ENCODE measurements around the gene NUDT14.

Gene NUDT14

DNA sequence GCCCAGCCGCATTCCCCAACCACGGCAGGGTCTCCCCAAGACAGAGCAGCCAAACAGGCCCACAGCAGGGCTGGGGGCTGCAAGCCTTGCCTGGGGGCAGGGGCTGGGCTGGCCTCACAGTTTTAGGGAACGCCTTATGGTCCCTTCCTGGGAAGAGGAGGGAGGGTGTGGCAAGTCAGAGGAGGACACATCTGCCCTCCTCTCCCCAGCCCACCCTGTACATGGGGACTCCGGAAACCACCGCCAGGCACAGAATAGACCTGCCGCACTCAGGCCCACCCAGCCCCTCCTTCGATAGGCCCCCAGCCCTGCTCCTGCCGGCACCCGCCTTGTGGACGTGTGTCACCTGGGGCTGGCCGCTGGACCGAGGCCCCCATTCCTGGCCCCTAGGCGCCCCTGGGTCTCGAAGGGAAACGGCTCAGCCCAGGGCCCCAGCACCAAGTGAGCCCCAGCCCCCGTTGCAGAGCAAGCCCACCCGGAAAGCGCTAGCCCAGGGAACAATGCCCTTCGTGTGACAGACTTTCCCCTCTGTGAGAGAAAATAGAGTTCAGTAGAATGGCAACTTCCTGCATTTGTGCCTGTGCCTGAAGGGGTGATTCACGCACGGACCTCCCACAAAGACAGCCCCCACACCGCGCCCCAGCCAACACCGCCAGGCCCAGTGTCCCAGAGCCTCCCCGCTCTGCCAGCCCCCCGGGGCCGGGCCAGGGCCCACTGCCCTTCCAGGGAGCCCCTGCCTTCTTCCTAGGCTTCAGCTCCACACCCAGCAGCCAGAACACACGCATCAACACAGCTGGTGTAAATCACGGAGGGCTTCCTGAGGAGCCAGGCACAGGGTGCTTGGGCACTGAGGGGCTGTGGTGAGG is 12.0 kb upstream of the NUDT14 start:
- Histone ChIP-seq H3K4ac (ENCODE audit: low read depth, low read length) (no peak overlapping the region), H3K9me3 (ENCODE audit: insufficient read depth, low read depth, low read length) (peaks cover 5% of the 10 kb centered on the region), H4K8ac (ENCODE audit: low read depth, low read length) (no peak overlapping the region), H2BK120ac (ENCODE audit: insufficient read depth, low read length, poor library complexity) (no peak overlapping the region), H3K14ac (ENCODE audit: low read length) (no peak overlapping the region), H3K27ac (ENCODE audit: low read depth, low read length) (no peak overlapping the region), H3K4me1 (ENCODE audit: control insufficient read depth in 1 of 2, insufficient read depth in 2 of 2, low read length in 2 of 2) (peaks cover 0 to 10% of the 10 kb centered on the region in 2 experiments), H2AFZ (ENCODE audit: insufficient read depth, low read length, poor library complexity) (no peak overlapping the region), H2BK12ac (ENCODE audit: low read length) (no peak overlapping the region), H4K91ac (ENCODE audit: low read depth, low read length) (no peak overlapping the region), H3K4me3 (ENCODE audit: low read depth, low read length) (no peak overlapping the region), H2AK5ac (ENCODE audit: low read length) (no peak overlapping the region), H3K9ac (ENCODE audit: low read length) (no peak overlapping the region), H3K23ac (ENCODE audit: low read length) (no peak overlapping the region), H2BK5ac (ENCODE audit: low read depth, low read length, poor library complexity) (no peak overlapping the region), H3K4me2 (ENCODE audit: low read length) (no peak overlapping the region), H4K12ac (ENCODE audit: low read depth, low read length) (no peak overlapping the region), H3K18ac (ENCODE audit: low read length) (no peak overlapping the region), H3K36me3 (ENCODE audit: control insufficient read depth in 1 of 2, insufficient read depth in 2 of 2, low read length in 2 of 2) (no peaks in the 10 kb centered on the region), H3K79me2 (ENCODE audit: control insufficient read depth, insufficient read depth, low read length, poor library complexity) (no peaks in the 10 kb centered on the region), H3K27me3 (ENCODE audit: insufficient read depth, low read length) (peaks cover 15% of the 10 kb centered on the region), H3K79me1 (ENCODE audit: low read length) (no peaks in the 10 kb centered on the region)
- no peak for DNase-seq
- WGBS (ENCODE audit: extremely low coverage, insufficient coverage, insufficient read length): no CpG with 5 or more reads among the region's 29 CpGs

GRCh38 chr14:105187935-105188524 is 6.9 kb upstream of the NUDT14 start:
- WGBS (ENCODE audit: extremely low coverage, insufficient coverage, insufficient read length): no CpG with 5 or more reads among the region's 14 CpGs
- DNase-seq: peak; percentile 20 to 49
- H3K4me3 ChIP-seq (ENCODE audit: low read depth, low read length): no peak overlapping the region
- H4K91ac ChIP-seq (ENCODE audit: low read depth, low read length): no peak overlapping the region
- no peak overlapping the region for H3K4me2 ChIP-seq (ENCODE audit: low read length)
- no peak overlapping the region for H3K14ac ChIP-seq (ENCODE audit: low read length)
- H3K9me3 ChIP-seq (ENCODE audit: insufficient read depth, low read depth, low read length): peaks cover 7% of the 10 kb centered on the region
- H2AFZ ChIP-seq (ENCODE audit: insufficient read depth, low read length, poor library complexity): no peak overlapping the region
- H3K27me3 ChIP-seq (ENCODE audit: insufficient read depth, low read length): no peaks in the 10 kb centered on the region
- no peak overlapping the region for H3K27ac ChIP-seq (ENCODE audit: low read depth, low read length)
- no peak overlapping the region for H3K23ac ChIP-seq (ENCODE audit: low read length)
- H2BK12ac ChIP-seq (ENCODE audit: low read length): no peak overlapping the region
- no peaks in the 10 kb centered on the region for H3K4me1 ChIP-seq (ENCODE audit: control insufficient read depth in 1 of 2, insufficient read depth in 2 of 2, low read length in 2 of 2)
- H3K36me3 ChIP-seq (ENCODE audit: control insufficient read depth in 1 of 2, insufficient read depth in 2 of 2, low read length in 2 of 2): no peaks in the 10 kb centered on the region
- no peak overlapping the region for H4K12ac ChIP-seq (ENCODE audit: low read depth, low read length)
- no peak overlapping the region for H2BK120ac ChIP-seq (ENCODE audit: insufficient read depth, low read length, poor library complexity)
- no peak overlapping the region for H2BK5ac ChIP-seq (ENCODE audit: low read depth, low read length, poor library complexity)
- no peaks in the 10 kb centered on the region for H3K79me2 ChIP-seq (ENCODE audit: control insufficient read depth, insufficient read depth, low read length, poor library complexity)
- H2AK5ac ChIP-seq (ENCODE audit: low read length): no peak overlapping the region
- no peak overlapping the region for H3K4ac ChIP-seq (ENCODE audit: low read depth, low read length)
- no peaks in the 10 kb centered on the region for H3K79me1 ChIP-seq (ENCODE audit: low read length)
- no peak overlapping the region for H3K9ac ChIP-seq (ENCODE audit: low read length)
- no peak overlapping the region for H4K8ac ChIP-seq (ENCODE audit: low read depth, low read length)
- H3K18ac ChIP-seq (ENCODE audit: low read length): no peak overlapping the region

DNA sequence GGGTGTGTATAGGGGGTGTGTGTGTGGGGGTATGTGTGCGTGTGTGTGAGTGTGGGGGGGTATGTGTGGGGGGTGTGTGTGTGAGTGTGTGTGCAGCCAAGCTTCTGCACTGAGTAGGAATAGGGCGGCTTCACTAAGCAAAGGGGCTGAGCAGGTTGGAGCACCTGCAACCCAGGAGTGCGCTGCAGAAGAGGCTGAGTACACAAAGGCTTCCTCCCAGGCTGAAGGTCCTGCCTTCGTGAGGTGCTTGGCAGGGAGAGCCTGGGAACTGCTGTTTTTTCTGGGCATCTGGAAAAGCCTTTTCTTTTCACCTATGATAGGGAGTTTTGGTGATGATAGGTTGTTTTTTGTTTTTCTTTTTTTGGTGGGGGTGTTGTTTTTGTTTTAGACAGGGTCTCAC is 6.0 kb upstream of the NUDT14 start:
- H3K36me3 ChIP-seq (ENCODE audit: control insufficient read depth in 1 of 2, insufficient read depth in 2 of 2, low read length in 2 of 2): no peaks in the 10 kb centered on the region
- no peak for DNase-seq
- no peak overlapping the region for H3K4ac ChIP-seq (ENCODE audit: low read depth, low read length)
- peaks cover 7% of the 10 kb centered on the region for H3K9me3 ChIP-seq (ENCODE audit: insufficient read depth, low read depth, low read length)
- H4K12ac ChIP-seq (ENCODE audit: low read depth, low read length): no peak overlapping the region
- no peak overlapping the region for H2AFZ ChIP-seq (ENCODE audit: insufficient read depth, low read length, poor library complexity)
- H4K8ac ChIP-seq (ENCODE audit: low read depth, low read length): no peak overlapping the region
- no peak overlapping the region for H3K23ac ChIP-seq (ENCODE audit: low read length)
- no peak overlapping the region for H2BK5ac ChIP-seq (ENCODE audit: low read depth, low read length, poor library complexity)
- no peak overlapping the region for H3K9ac ChIP-seq (ENCODE audit: low read length)
- no peak overlapping the region for H3K18ac ChIP-seq (ENCODE audit: low read length)
- no peak overlapping the region for H3K4me3 ChIP-seq (ENCODE audit: low read depth, low read length)
- H2BK120ac ChIP-seq (ENCODE audit: insufficient read depth, low read length, poor library complexity): no peak overlapping the region
- no peak overlapping the region for H3K27ac ChIP-seq (ENCODE audit: low read depth, low read length)
- H3K14ac ChIP-seq (ENCODE audit: low read length): no peak overlapping the region
- WGBS (ENCODE audit: extremely low coverage, insufficient coverage, insufficient read length): no CpG with 5 or more reads among the region's 4 CpGs
- H3K4me1 ChIP-seq (ENCODE audit: control insufficient read depth in 1 of 2, insufficient read depth in 2 of 2, low read length in 2 of 2): no peaks in the 10 kb centered on the region
- H2BK12ac ChIP-seq (ENCODE audit: low read length): no peak overlapping the region
- H3K79me1 ChIP-seq (ENCODE audit: low read length): no peaks in the 10 kb centered on the region
- no peak overlapping the region for H3K4me2 ChIP-seq (ENCODE audit: low read length)
- no peak overlapping the region for H2AK5ac ChIP-seq (ENCODE audit: low read length)
- no peak overlapping the region for H4K91ac ChIP-seq (ENCODE audit: low read depth, low read length)
- no peaks in the 10 kb centered on the region for H3K79me2 ChIP-seq (ENCODE audit: control insufficient read depth, insufficient read depth, low read length, poor library complexity)
- no peaks in the 10 kb centered on the region for H3K27me3 ChIP-seq (ENCODE audit: insufficient read depth, low read length)

DNA sequence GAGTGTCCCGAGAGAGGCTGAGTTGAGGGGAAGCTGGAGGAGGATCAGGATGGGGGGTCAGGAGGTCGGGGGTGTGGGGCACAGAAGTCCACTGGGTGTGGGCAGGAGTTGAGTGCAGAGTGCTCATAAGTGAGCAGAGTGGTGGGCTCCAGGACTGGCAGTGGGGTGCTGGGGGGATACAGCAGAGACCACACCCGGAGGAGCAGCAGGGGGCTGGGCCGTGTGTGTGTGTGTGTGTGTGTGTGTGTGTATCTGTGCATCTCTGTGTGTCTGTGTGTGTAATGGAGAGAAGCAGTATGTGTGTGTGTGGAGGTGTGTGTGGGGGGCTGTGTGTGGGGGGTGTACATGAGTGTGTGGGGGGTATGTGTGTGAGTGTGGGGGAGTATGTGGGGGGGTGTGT is 4.9 kb upstream of the NUDT14 start:
- Histone ChIP-seq H3K18ac (ENCODE audit: low read length) (no peak overlapping the region), H2BK120ac (ENCODE audit: insufficient read depth, low read length, poor library complexity) (no peak overlapping the region), H3K4me2 (ENCODE audit: low read length) (no peak overlapping the region), H3K36me3 (ENCODE audit: control insufficient read depth in 1 of 2, insufficient read depth in 2 of 2, low read length in 2 of 2) (no peaks in the 10 kb centered on the region), H4K91ac (ENCODE audit: low read depth, low read length) (no peak overlapping the region), H4K12ac (ENCODE audit: low read depth, low read length) (no peak overlapping the region), H3K27me3 (ENCODE audit: insufficient read depth, low read length) (no peaks in the 10 kb centered on the region), H2BK12ac (ENCODE audit: low read length) (no peak overlapping the region), H3K79me2 (ENCODE audit: control insufficient read depth, insufficient read depth, low read length, poor library complexity) (no peaks in the 10 kb centered on the region), H2BK5ac (ENCODE audit: low read depth, low read length, poor library complexity) (no peak overlapping the region), H2AK5ac (ENCODE audit: low read length) (no peak overlapping the region), H3K23ac (ENCODE audit: low read length) (no peak overlapping the region), H3K4ac (ENCODE audit: low read depth, low read length) (no peak overlapping the region), H3K9ac (ENCODE audit: low read length) (no peak overlapping the region), H4K8ac (ENCODE audit: low read depth, low read length) (no peak overlapping the region), H3K14ac (ENCODE audit: low read length) (no peak overlapping the region), H3K27ac (ENCODE audit: low read depth, low read length) (no peak overlapping the region), H2AFZ (ENCODE audit: insufficient read depth, low read length, poor library complexity) (no peak overlapping the region), H3K79me1 (ENCODE audit: low read length) (peaks cover 1% of the 10 kb centered on the region), H3K4me1 (ENCODE audit: control insufficient read depth in 1 of 2, insufficient read depth in 2 of 2, low read length in 2 of 2) (peaks cover 0 to 3% of the 10 kb centered on the region in 2 experiments), H3K4me3 (ENCODE audit: low read depth, low read length) (no peak overlapping the region), H3K9me3 (ENCODE audit: insufficient read depth, low read depth, low read length) (peaks cover 7% of the 10 kb centered on the region)
- no peak for DNase-seq
- WGBS (ENCODE audit: extremely low coverage, insufficient coverage, insufficient read length): no CpG with 5 or more reads among the region's 4 CpGs
